WTC11 (cell line): ENCODE measurements around the gene RBSN. TPM values are rescaled to one million over a fixed set of nuclear protein-coding genes. Genes with fewer than 3 reads are reported as not detected.
A peak's percentile ranks its signal among the peaks of the same experiment; 100 is the strongest.

Experiments used
- ATAC-seq: fragments of 200-7000 bp; cut with Tn5 transposase; 2 replicates; pipeline ENCODE4 v1.10.0; 2021; ENCODE audit warnings: mild to moderate bottlenecking, moderate library complexity
- CTCF ChIA-PET: fragments of 300-600 bp; sonication (Branson Sonifier 250); formaldehyde crosslinking; loops from one replicate; lab custom pipeline; 2021; ENCODE audit warnings: antibody characterized with exemption; lab: Charles Lee
- POLR2A ChIA-PET: fragments of 350-600 bp; sonication (Branson Sonifier 250); formaldehyde crosslinking; loops from one replicate; lab custom pipeline; 2021; ENCODE audit warnings: antibody characterized with exemption; lab: Charles Lee
- DNase-seq: peaks from one replicate; pipeline ENCODE4 v3.0.0; 2021; ENCODE audit warnings: low spot score
- H3K27ac Mint-ChIP-seq: 2 replicates; pipeline ENCODE4 v1.8.0; 2021; ENCODE audit warnings: mixed read lengths
- H3K27me3 Mint-ChIP-seq: 2 replicates; pipeline ENCODE4 v1.8.0; 2021; ENCODE audit warnings: low read depth, mild to moderate bottlenecking, moderate library complexity, mixed read lengths
- H3K36me3 Mint-ChIP-seq: 2 replicates; pipeline ENCODE4 v1.8.0; 2021; ENCODE audit warnings: mixed read lengths
- H3K4me1 Mint-ChIP-seq: 2 replicates; pipeline ENCODE4 v1.8.0; 2022; ENCODE audit warnings: mixed read lengths
- H3K4me3 Mint-ChIP-seq: 2 replicates; pipeline ENCODE4 v1.8.0; 2021; ENCODE audit warnings: mild to moderate bottlenecking, moderate library complexity, mixed read lengths
- H3K9me3 Mint-ChIP-seq: 2 replicates; pipeline ENCODE4 v1.8.0; 2021; ENCODE audit warnings: mixed read lengths
- NR1H2 ChIP-seq: sonication (generic); formaldehyde crosslinking; IDR thresholded peaks from 2 replicates; pipeline ENCODE4 v1.9.0; 2021; ENCODE audit warnings: mild to moderate bottlenecking, moderate library complexity, missing genetic modification reagents
- SMAD4 ChIP-seq: sonication (generic); formaldehyde crosslinking; IDR thresholded peaks from 2 replicates; pipeline ENCODE4 v1.8.0; 2022; ENCODE audit warnings: mild to moderate bottlenecking, missing genetic modification reagents
- SP1 ChIP-seq: sonication (generic); formaldehyde crosslinking; conservative IDR thresholded peaks from 2 replicates; pipeline ENCODE4 v1.8.1; 2022; ENCODE audit warnings: missing genetic modification reagents
- ZNF317 ChIP-seq: sonication (generic); formaldehyde crosslinking; IDR thresholded peaks from 2 replicates; pipeline ENCODE4 v1.8.1; 2023; ENCODE audit warnings: low read depth, mild to moderate bottlenecking, moderate library complexity, missing genetic modification reagents, borderline replicate concordance
- ZNF671 ChIP-seq: fragments of 250-450 bp; sonication (Bioruptor Pico); IDR thresholded peaks from 2 replicates; pipeline ENCODE4 v1.8.0; 2021; ENCODE audit warnings: mild to moderate bottlenecking
- total RNA-seq: library from RNA; stranded (reverse); gene quantifications from 3 replicates; pipeline ENCODE4 v1.2.3, GENCODE V29; 2021
- TF ChIP-seq, protein P1 (sequence below): sonication (generic); formaldehyde crosslinking; IDR thresholded peaks from 2 replicates; pipeline ENCODE4 v1.8.1; 2023; ENCODE audit warnings: mild to moderate bottlenecking, missing genetic modification reagents, borderline replicate concordance
- TF ChIP-seq, protein P2 (sequence below): sonication (generic); formaldehyde crosslinking; IDR thresholded peaks from 2 replicates; pipeline ENCODE4 v1.8.1; 2023; ENCODE audit warnings: mild to moderate bottlenecking, missing genetic modification reagents
- TF ChIP-seq, protein P3 (sequence below): sonication (generic); formaldehyde crosslinking; IDR thresholded peaks from 2 replicates; pipeline ENCODE4 v1.8.0; 2022; ENCODE audit warnings: missing genetic modification reagents
- TF ChIP-seq, protein P4 (sequence below): sonication (generic); formaldehyde crosslinking; IDR thresholded peaks from 2 replicates; pipeline ENCODE4 v1.8.0; 2023; ENCODE audit warnings: missing genetic modification reagents, mild to moderate bottlenecking, borderline replicate concordance
- TF ChIP-seq, protein P5 (sequence below): sonication (generic); formaldehyde crosslinking; IDR thresholded peaks from 2 replicates; pipeline ENCODE4 v1.8.1; 2022; ENCODE audit warnings: mild to moderate bottlenecking, moderate library complexity, missing genetic modification reagents
- TF ChIP-seq, protein P6 (sequence below): sonication (generic); formaldehyde crosslinking; IDR thresholded peaks from 2 replicates; pipeline ENCODE4 v1.8.0; 2022; ENCODE audit warnings: mild to moderate bottlenecking, missing genetic modification reagents

RBSN gene
- total RNA-seq, 1 experiment from 2014 or later: 24.2 TPM

DNA sequence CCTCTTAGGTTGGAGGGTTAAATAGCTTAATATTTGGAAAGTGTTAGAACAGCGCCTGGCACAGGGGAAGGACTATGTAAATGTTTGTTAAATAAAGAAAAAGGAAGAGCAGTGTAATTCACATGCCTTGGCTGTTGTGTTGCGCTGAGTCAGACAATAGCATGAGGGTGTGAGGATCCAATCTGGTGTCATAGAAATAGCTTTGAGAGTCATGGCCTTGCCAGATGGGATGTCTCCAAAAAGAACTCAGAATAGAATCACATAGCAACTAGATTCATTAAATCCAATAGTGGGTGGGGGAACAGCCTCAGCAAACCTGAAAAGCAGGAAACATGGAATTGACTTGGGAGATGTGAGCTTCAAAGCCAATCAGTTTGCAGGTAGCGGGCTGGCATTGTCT lies 3.9 kb upstream of the RBSN start:
- no peak overlapping the region for H3K27ac Mint-ChIP-seq
- ATAC-seq: no peak
- CTCF ChIA-PET: interaction anchor here (0.6 kb wide), 1 partner anchor 122 kb away, joined by 3 read pairs; no protein-coding TSS in a partner anchor
- H3K36me3 Mint-ChIP-seq: no peaks in the 10 kb centered on the region
- DNase-seq: no peak
- POLR2A ChIA-PET: no interaction called here
- peaks cover 2% of the 10 kb centered on the region; the same call in 1 of the 2 replicates for H3K27me3 Mint-ChIP-seq
- TF ChIP-seq, protein P1, sequence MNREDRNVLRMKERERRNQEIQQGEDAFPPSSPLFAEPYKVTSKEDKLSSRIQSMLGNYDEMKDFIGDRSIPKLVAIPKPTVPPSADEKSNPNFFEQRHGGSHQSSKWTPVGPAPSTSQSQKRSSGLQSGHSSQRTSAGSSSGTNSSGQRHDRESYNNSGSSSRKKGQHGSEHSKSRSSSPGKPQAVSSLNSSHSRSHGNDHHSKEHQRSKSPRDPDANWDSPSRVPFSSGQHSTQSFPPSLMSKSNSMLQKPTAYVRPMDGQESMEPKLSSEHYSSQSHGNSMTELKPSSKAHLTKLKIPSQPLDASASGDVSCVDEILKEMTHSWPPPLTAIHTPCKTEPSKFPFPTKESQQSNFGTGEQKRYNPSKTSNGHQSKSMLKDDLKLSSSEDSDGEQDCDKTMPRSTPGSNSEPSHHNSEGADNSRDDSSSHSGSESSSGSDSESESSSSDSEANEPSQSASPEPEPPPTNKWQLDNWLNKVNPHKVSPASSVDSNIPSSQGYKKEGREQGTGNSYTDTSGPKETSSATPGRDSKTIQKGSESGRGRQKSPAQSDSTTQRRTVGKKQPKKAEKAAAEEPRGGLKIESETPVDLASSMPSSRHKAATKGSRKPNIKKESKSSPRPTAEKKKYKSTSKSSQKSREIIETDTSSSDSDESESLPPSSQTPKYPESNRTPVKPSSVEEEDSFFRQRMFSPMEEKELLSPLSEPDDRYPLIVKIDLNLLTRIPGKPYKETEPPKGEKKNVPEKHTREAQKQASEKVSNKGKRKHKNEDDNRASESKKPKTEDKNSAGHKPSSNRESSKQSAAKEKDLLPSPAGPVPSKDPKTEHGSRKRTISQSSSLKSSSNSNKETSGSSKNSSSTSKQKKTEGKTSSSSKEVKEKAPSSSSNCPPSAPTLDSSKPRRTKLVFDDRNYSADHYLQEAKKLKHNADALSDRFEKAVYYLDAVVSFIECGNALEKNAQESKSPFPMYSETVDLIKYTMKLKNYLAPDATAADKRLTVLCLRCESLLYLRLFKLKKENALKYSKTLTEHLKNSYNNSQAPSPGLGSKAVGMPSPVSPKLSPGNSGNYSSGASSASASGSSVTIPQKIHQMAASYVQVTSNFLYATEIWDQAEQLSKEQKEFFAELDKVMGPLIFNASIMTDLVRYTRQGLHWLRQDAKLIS: no peak
- TF ChIP-seq, protein P2, sequence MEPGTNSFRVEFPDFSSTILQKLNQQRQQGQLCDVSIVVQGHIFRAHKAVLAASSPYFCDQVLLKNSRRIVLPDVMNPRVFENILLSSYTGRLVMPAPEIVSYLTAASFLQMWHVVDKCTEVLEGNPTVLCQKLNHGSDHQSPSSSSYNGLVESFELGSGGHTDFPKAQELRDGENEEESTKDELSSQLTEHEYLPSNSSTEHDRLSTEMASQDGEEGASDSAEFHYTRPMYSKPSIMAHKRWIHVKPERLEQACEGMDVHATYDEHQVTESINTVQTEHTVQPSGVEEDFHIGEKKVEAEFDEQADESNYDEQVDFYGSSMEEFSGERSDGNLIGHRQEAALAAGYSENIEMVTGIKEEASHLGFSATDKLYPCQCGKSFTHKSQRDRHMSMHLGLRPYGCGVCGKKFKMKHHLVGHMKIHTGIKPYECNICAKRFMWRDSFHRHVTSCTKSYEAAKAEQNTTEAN (CRISPR knock-in tag): no peak
- TF ChIP-seq, protein P3, sequence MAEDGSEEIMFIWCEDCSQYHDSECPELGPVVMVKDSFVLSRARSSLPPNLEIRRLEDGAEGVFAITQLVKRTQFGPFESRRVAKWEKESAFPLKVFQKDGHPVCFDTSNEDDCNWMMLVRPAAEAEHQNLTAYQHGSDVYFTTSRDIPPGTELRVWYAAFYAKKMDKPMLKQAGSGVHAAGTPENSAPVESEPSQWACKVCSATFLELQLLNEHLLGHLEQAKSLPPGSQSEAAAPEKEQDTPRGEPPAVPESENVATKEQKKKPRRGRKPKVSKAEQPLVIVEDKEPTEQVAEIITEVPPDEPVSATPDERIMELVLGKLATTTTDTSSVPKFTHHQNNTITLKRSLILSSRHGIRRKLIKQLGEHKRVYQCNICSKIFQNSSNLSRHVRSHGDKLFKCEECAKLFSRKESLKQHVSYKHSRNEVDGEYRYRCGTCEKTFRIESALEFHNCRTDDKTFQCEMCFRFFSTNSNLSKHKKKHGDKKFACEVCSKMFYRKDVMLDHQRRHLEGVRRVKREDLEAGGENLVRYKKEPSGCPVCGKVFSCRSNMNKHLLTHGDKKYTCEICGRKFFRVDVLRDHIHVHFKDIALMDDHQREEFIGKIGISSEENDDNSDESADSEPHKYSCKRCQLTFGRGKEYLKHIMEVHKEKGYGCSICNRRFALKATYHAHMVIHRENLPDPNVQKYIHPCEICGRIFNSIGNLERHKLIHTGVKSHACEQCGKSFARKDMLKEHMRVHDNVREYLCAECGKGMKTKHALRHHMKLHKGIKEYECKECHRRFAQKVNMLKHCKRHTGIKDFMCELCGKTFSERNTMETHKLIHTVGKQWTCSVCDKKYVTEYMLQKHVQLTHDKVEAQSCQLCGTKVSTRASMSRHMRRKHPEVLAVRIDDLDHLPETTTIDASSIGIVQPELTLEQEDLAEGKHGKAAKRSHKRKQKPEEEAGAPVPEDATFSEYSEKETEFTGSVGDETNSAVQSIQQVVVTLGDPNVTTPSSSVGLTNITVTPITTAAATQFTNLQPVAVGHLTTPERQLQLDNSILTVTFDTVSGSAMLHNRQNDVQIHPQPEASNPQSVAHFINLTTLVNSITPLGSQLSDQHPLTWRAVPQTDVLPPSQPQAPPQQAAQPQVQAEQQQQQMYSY (CRISPR knock-in tag): peak; percentile 29; the same call in 1 of the 2 replicates
- TF ChIP-seq, all 79 proteins: peak for 1
- peaks cover 21% of the 10 kb centered on the region for H3K4me1 Mint-ChIP-seq
- no peak overlapping the region for H3K4me3 Mint-ChIP-seq
- H3K9me3 Mint-ChIP-seq: no peaks in the 10 kb centered on the region

- no peaks in the 10 kb centered on the region for H3K9me3 Mint-ChIP-seq
- H3K27ac Mint-ChIP-seq: no peak overlapping the region
- ATAC-seq: no peak
- peaks cover 2% of the 10 kb centered on the region; the same call in 1 of the 2 replicates for H3K27me3 Mint-ChIP-seq
- H3K4me3 Mint-ChIP-seq: no peak overlapping the region
- peaks cover 18% of the 10 kb centered on the region for H3K4me1 Mint-ChIP-seq
- no peak for DNase-seq
- no peaks in the 10 kb centered on the region for H3K36me3 Mint-ChIP-seq
- POLR2A ChIA-PET: no interaction called here
- CTCF ChIA-PET: no interaction called here
- TF ChIP-seq, protein P1: no peak
- no peak for TF ChIP-seq NR1H2
- TF ChIP-seq, protein P4, sequence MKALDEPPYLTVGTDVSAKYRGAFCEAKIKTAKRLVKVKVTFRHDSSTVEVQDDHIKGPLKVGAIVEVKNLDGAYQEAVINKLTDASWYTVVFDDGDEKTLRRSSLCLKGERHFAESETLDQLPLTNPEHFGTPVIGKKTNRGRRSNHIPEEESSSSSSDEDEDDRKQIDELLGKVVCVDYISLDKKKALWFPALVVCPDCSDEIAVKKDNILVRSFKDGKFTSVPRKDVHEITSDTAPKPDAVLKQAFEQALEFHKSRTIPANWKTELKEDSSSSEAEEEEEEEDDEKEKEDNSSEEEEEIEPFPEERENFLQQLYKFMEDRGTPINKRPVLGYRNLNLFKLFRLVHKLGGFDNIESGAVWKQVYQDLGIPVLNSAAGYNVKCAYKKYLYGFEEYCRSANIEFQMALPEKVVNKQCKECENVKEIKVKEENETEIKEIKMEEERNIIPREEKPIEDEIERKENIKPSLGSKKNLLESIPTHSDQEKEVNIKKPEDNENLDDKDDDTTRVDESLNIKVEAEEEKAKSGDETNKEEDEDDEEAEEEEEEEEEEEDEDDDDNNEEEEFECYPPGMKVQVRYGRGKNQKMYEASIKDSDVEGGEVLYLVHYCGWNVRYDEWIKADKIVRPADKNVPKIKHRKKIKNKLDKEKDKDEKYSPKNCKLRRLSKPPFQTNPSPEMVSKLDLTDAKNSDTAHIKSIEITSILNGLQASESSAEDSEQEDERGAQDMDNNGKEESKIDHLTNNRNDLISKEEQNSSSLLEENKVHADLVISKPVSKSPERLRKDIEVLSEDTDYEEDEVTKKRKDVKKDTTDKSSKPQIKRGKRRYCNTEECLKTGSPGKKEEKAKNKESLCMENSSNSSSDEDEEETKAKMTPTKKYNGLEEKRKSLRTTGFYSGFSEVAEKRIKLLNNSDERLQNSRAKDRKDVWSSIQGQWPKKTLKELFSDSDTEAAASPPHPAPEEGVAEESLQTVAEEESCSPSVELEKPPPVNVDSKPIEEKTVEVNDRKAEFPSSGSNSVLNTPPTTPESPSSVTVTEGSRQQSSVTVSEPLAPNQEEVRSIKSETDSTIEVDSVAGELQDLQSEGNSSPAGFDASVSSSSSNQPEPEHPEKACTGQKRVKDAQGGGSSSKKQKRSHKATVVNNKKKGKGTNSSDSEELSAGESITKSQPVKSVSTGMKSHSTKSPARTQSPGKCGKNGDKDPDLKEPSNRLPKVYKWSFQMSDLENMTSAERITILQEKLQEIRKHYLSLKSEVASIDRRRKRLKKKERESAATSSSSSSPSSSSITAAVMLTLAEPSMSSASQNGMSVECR: no peak
- TF ChIP-seq, protein P5, sequence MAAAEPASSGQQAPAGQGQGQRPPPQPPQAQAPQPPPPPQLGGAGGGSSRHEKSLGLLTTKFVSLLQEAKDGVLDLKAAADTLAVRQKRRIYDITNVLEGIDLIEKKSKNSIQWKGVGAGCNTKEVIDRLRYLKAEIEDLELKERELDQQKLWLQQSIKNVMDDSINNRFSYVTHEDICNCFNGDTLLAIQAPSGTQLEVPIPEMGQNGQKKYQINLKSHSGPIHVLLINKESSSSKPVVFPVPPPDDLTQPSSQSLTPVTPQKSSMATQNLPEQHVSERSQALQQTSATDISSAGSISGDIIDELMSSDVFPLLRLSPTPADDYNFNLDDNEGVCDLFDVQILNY (CRISPR knock-in tag): no peak
- no peak for TF ChIP-seq SP1
- TF ChIP-seq SMAD4 (CRISPR knock-in tag): no peak
- TF ChIP-seq ZNF671 (CRISPR knock-in tag): no peak
- TF ChIP-seq, protein P6, sequence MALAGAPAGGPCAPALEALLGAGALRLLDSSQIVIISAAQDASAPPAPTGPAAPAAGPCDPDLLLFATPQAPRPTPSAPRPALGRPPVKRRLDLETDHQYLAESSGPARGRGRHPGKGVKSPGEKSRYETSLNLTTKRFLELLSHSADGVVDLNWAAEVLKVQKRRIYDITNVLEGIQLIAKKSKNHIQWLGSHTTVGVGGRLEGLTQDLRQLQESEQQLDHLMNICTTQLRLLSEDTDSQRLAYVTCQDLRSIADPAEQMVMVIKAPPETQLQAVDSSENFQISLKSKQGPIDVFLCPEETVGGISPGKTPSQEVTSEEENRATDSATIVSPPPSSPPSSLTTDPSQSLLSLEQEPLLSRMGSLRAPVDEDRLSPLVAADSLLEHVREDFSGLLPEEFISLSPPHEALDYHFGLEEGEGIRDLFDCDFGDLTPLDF (CRISPR knock-in tag): no peak
- TF ChIP-seq ZNF317 (CRISPR knock-in tag): no peak
Measured at GRCh38 chr3:15102256-15102655, 3.3 kb upstream of the RBSN start.
